ENCODE data around the gene MPC1. TPM values are rescaled to one million over a fixed set of nuclear protein-coding genes. Genes with fewer than 3 reads are reported as not detected.
"Not testable (repeated sequence)": the region's sequence is repeated elsewhere in the genome, so short reads cannot be mapped to it uniquely, and the experiment has no call there.

The MPC1 gene
- total RNA-seq, 4 donors from 2014 or later = 35.4 to 63.6 (median 48.7) TPM

GRCh38 chr6:166364456-166364855 lies 18.3 kb downstream of the MPC1 start:
- 81 to 85% methylated on average over 7 of the region's 7 CpGs for WGBS, 2 donors
- intact Hi-C loops (cut with DNase I; ENCODE audit: low total_unique reads) = no loop called here
- no peak for TF ChIP-seq POLR2A (IDR thresholded peaks at IDR 0.05)
- H3K4me3 ChIP-seq (ENCODE audit: low read depth, poor library complexity, severe bottlenecking) = no peak overlapping the region
- no peak for DNase-seq (ENCODE audit: low spot score in 2 of 2)

GRCh38 chr6:166362427-166362826 lies 20.3 kb downstream of the MPC1 start:
- WGBS, 2 donors = 98 to 99% methylated on average over 4 of the region's 4 CpGs
- intact Hi-C loops (cut with DNase I; ENCODE audit: low total_unique reads); H3K4me3 ChIP-seq (ENCODE audit: low read depth, poor library complexity, severe bottlenecking); DNase-seq (ENCODE audit: low spot score in 2 of 2): not testable (repeated sequence)

- WGBS, 2 donors = 44 to 61% methylated on average over 3 of the region's 3 CpGs
Measured at GRCh38 chr6:166361077-166361429, 21.7 kb downstream of the MPC1 start.

GRCh38 chr6:166360243-166361076 lies 22.3 kb downstream of the MPC1 start:
- intact Hi-C loops (cut with DNase I; ENCODE audit: low total_unique reads) = no loop called here
- 33 to 50% methylated on average over 8 of the region's 8 CpGs for WGBS, 2 donors
- TF ChIP-seq POLR2A (IDR thresholded peaks at IDR 0.05) = no peak
- no peak for TF ChIP-seq CTCF (IDR thresholded peaks at IDR 0.05)
- no peak for DNase-seq (ENCODE audit: low spot score in 2 of 2)
- H3K4me3 ChIP-seq (ENCODE audit: low read depth, poor library complexity, severe bottlenecking) = no peak overlapping the region

More at GRCh38 chr6:166361077-166361429, 21.7 kb downstream of the MPC1 start:
- peak in 1 of 2 donors; percentile 32 for DNase-seq (ENCODE audit: low spot score in 2 of 2)
- TF ChIP-seq POLR2A (IDR thresholded peaks at IDR 0.05) (no peak), CTCF (IDR thresholded peaks at IDR 0.05) (peak in 1 of 3 donors; percentile 81)
- H3K4me3 ChIP-seq (ENCODE audit: low read depth, poor library complexity, severe bottlenecking) = no peak overlapping the region
- intact Hi-C loops (cut with DNase I; ENCODE audit: low total_unique reads) = no loop called here

- TF ChIP-seq CTCF (IDR thresholded peaks at IDR 0.05) (no peak), POLR2A (IDR thresholded peaks at IDR 0.05) (no peak)
- intact Hi-C loops (cut with DNase I; ENCODE audit: low total_unique reads) = no loop called here
- 69 to 81% methylated on average over 5 of the region's 5 CpGs for WGBS, 2 donors
- H3K4me3 ChIP-seq (ENCODE audit: low read depth, poor library complexity, severe bottlenecking) = no peak overlapping the region
- no peak for DNase-seq (ENCODE audit: low spot score in 2 of 2)
Measured at GRCh38 chr6:166355552-166355951, 27.2 kb downstream of the MPC1 start.

GRCh38 chr6:166354965-166355364 lies 27.8 kb downstream of the MPC1 start:
- H3K4me3 ChIP-seq (ENCODE audit: low read depth, poor library complexity, severe bottlenecking) = no peak overlapping the region
- 96% methylated on average over 4 of the region's 4 CpGs for WGBS, 2 donors
- TF ChIP-seq CTCF (IDR thresholded peaks at IDR 0.05) = no peak
- TF ChIP-seq POLR2A (IDR thresholded peaks at IDR 0.05) = no peak
- no peak for DNase-seq (ENCODE audit: low spot score in 2 of 2)
- intact Hi-C loops (cut with DNase I; ENCODE audit: low total_unique reads) = no loop called here

GRCh38 chr6:166354143-166354542 lies 28.6 kb downstream of the MPC1 start:
- WGBS, 2 donors = 85 to 87% methylated on average over 4 of the region's 4 CpGs
- TF ChIP-seq CTCF (IDR thresholded peaks at IDR 0.05) (no peak), POLR2A (IDR thresholded peaks at IDR 0.05) (no peak)
- no peak for DNase-seq (ENCODE audit: low spot score in 2 of 2)
- no peak overlapping the region for H3K4me3 ChIP-seq (ENCODE audit: low read depth, poor library complexity, severe bottlenecking)
- intact Hi-C loops (cut with DNase I; ENCODE audit: low total_unique reads) = no loop called here

Data from lower leg skin (tissue), 4 donors.